Thyroid gland (tissue), 4 donors: ENCODE results near the gene PBXIP1.

Experiments
- CTCF ChIP-seq, 6 experiments: fragments of 200-600 bp in 3 of 6; fragments of 450-650 bp in 3 of 6; sonication (generic) in 3 of 6; IDR thresholded peaks; one replicate each; pipeline ENCODE4 v1.5.1; 2016 to 2019; ENCODE audit warnings: antibody characterized with exemption in 6 of 6, mild to moderate bottlenecking in 2 of 6, inconsistent platforms in 1 of 6, moderate library complexity in 1 of 6
- POLR2A ChIP-seq, 2 donors: fragments of 450-650 bp; IDR thresholded peaks; one replicate each; pipeline ENCODE4 v1.6.1; 2017; ENCODE audit warnings: antibody characterized with exemption in 2 of 2, mild to moderate bottlenecking in 2 of 2, moderate library complexity in 1 of 2

DNA sequence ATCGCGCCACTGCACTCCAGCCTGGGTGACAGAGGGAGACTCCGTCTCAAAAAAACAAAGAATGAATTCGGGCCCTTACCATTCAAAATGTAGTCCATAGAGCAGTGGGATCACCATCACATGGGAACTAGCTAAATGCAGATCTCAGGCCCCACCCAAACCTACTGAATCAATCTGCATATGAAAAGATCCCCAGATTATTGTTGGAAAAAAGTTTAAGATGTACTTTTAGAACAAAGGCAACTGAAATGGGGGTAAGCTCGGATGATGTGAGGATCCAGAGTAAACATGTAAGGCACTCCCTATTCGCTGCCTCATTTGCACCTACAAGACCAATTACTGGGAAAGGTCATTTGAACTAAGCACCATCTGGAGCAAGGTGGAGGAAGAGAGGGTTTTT is 26.4 kb upstream of the PBXIP1 start:
- TF ChIP-seq CTCF (IDR thresholded peaks at IDR 0.05), result no peak
- no peak for TF ChIP-seq POLR2A (IDR thresholded peaks at IDR 0.05)
